ENCODE results near the gene CNPY3.
A peak's percentile ranks its signal among the peaks of the same experiment; 100 is the strongest.

CNPY3 gene

GRCh38 chr6:42963855-42964605 lies 34.8 kb downstream of the CNPY3 start:
- H3K36me3 ChIP-seq, result peaks cover 83% of the 10 kb centered on the region
- H4K20me1 ChIP-seq, result peaks cover 25% of the 10 kb centered on the region
- TF ChIP-seq Cebpa-rat (IDR thresholded peaks at IDR 0.05), result no peak

GRCh38 chr6:42966571-42966970 lies 37.3 kb downstream of the CNPY3 start:
- H3K9ac ChIP-seq, result no peak overlapping the region
- no peak for TF ChIP-seq Cebpa-rat (IDR thresholded peaks at IDR 0.05)
- no peak overlapping the region for H3K4me2 ChIP-seq
- peaks cover 4% of the 10 kb centered on the region; the same call in 1 of the 2 replicates for H3K4me1 ChIP-seq
- peaks cover 93% of the 10 kb centered on the region for H3K36me3 ChIP-seq
- H4K20me1 ChIP-seq, result peaks cover 9% of the 10 kb centered on the region; the same call in 1 of the 2 replicates
- H3K27ac ChIP-seq, result no peak overlapping the region
- H3K27me3 ChIP-seq, result peaks cover 8% of the 10 kb centered on the region; the same call in 1 of the 2 replicates
- H3K4me3 ChIP-seq, result no peak overlapping the region
- no peaks in the 10 kb centered on the region for H3K9me3 ChIP-seq

More at GRCh38 chr6:42963855-42964605, 34.8 kb downstream of the CNPY3 start:
- Histone ChIP-seq H3K4me3 (no peak overlapping the region), H3K4me1 (peaks cover 11% of the 10 kb centered on the region; the same call in 1 of the 2 replicates), H3K9ac (0 out of 2 replicates have a peak overlapping the region, but pooled peaks have one; percentile 14), H3K27ac (no peak overlapping the region), H3K9me3 (no peaks in the 10 kb centered on the region), H3K27me3 (peaks cover 34% of the 10 kb centered on the region), H3K4me2 (no peak overlapping the region)

- TF ChIP-seq Cebpa-rat (IDR thresholded peaks at IDR 0.05), result no peak
- peaks cover 92% of the 10 kb centered on the region for H3K36me3 ChIP-seq
Measured at GRCh38 chr6:42967228-42967627, 37.9 kb downstream of the CNPY3 start.

GRCh38 chr6:42968126-42968701 lies 38.9 kb downstream of the CNPY3 start:
- no peak overlapping the region for H3K4me3 ChIP-seq
- H3K36me3 ChIP-seq, result peaks cover 90% of the 10 kb centered on the region
- H3K4me1 ChIP-seq, result peaks cover 4% of the 10 kb centered on the region; the same call in 1 of the 2 replicates
- H3K27me3 ChIP-seq, result no peaks in the 10 kb centered on the region
- H3K9ac ChIP-seq, result no peak overlapping the region
- no peak overlapping the region for H3K4me2 ChIP-seq
- H3K27ac ChIP-seq, result no peak overlapping the region
- no peak for TF ChIP-seq Cebpa-rat (IDR thresholded peaks at IDR 0.05)
- no peaks in the 10 kb centered on the region for H3K9me3 ChIP-seq
- H4K20me1 ChIP-seq, result no peaks in the 10 kb centered on the region; the same call in 1 of the 2 replicates

More at GRCh38 chr6:42967228-42967627, 37.9 kb downstream of the CNPY3 start:
- Histone ChIP-seq H3K27me3 (peaks cover 2% of the 10 kb centered on the region; the same call in 1 of the 2 replicates), H3K4me3 (no peak overlapping the region), H3K9ac (peak overlapping the region; percentile 43; the same call in 1 of the 2 replicates), H4K20me1 (peaks cover 3% of the 10 kb centered on the region; the same call in 1 of the 2 replicates), H3K4me1 (peaks cover 4% of the 10 kb centered on the region; the same call in 1 of the 2 replicates), H3K9me3 (no peaks in the 10 kb centered on the region), H3K4me2 (no peak overlapping the region), H3K27ac (no peak overlapping the region)

- Histone ChIP-seq H3K9me3 (no peaks in the 10 kb centered on the region), H3K4me1 (peaks cover 4% of the 10 kb centered on the region; the same call in 1 of the 2 replicates), H3K9ac (no peak overlapping the region), H3K36me3 (peaks cover 92% of the 10 kb centered on the region), H4K20me1 (peaks cover 5% of the 10 kb centered on the region; the same call in 1 of the 2 replicates), H3K27me3 (no peaks in the 10 kb centered on the region), H3K27ac (no peak overlapping the region), H3K4me2 (no peak overlapping the region), H3K4me3 (no peak overlapping the region)
- TF ChIP-seq Cebpa-rat (IDR thresholded peaks at IDR 0.05), result no peak
Measured at GRCh38 chr6:42968783-42969182, 39.5 kb downstream of the CNPY3 start.

- H3K4me1 ChIP-seq, result peaks cover 4% of the 10 kb centered on the region; the same call in 1 of the 2 replicates
- peaks cover 9% of the 10 kb centered on the region; the same call in 1 of the 2 replicates for H4K20me1 ChIP-seq
- H3K36me3 ChIP-seq, result peaks cover 90% of the 10 kb centered on the region
- H3K27me3 ChIP-seq, result no peaks in the 10 kb centered on the region
- no peak for TF ChIP-seq Cebpa-rat (IDR thresholded peaks at IDR 0.05)
- no peak overlapping the region for H3K4me2 ChIP-seq
- H3K9ac ChIP-seq, result no peak overlapping the region
- no peak overlapping the region for H3K27ac ChIP-seq
- H3K9me3 ChIP-seq, result no peaks in the 10 kb centered on the region
- H3K4me3 ChIP-seq, result no peak overlapping the region
Measured at GRCh38 chr6:42969431-42969830, 40.2 kb downstream of the CNPY3 start.

- Histone ChIP-seq H3K9ac (no peak overlapping the region), H3K4me1 (peaks cover 4% of the 10 kb centered on the region; the same call in 1 of the 2 replicates), H3K27ac (no peak overlapping the region), H3K36me3 (peaks cover 90% of the 10 kb centered on the region), H3K4me3 (no peak overlapping the region), H3K27me3 (no peaks in the 10 kb centered on the region), H4K20me1 (peaks cover 9% of the 10 kb centered on the region; the same call in 1 of the 2 replicates), H3K9me3 (no peaks in the 10 kb centered on the region), H3K4me2 (no peak overlapping the region)
- TF ChIP-seq Cebpa-rat (IDR thresholded peaks at IDR 0.05), result no peak
Measured at GRCh38 chr6:42969934-42970333, 40.7 kb downstream of the CNPY3 start.

- peaks cover 81% of the 10 kb centered on the region for H3K36me3 ChIP-seq
- peaks cover 9% of the 10 kb centered on the region; the same call in 1 of the 2 replicates for H4K20me1 ChIP-seq
- no peaks in the 10 kb centered on the region for H3K9me3 ChIP-seq
- no peak overlapping the region for H3K4me2 ChIP-seq
- no peaks in the 10 kb centered on the region for H3K27me3 ChIP-seq
- H3K27ac ChIP-seq, result no peak overlapping the region
- no peak overlapping the region for H3K9ac ChIP-seq
- no peak overlapping the region for H3K4me3 ChIP-seq
- TF ChIP-seq Cebpa-rat (IDR thresholded peaks at IDR 0.05), result no peak
- H3K4me1 ChIP-seq, result peaks cover 4% of the 10 kb centered on the region; the same call in 1 of the 2 replicates
Measured at GRCh38 chr6:42970871-42971612, 41.8 kb downstream of the CNPY3 start.

GRCh38 chr6:42971746-42972327 lies 42.6 kb downstream of the CNPY3 start:
- no peak overlapping the region for H3K4me3 ChIP-seq
- peaks cover 73% of the 10 kb centered on the region for H3K36me3 ChIP-seq
- no peak for TF ChIP-seq Cebpa-rat (IDR thresholded peaks at IDR 0.05)
- H3K4me1 ChIP-seq, result peaks cover 11% of the 10 kb centered on the region
- H4K20me1 ChIP-seq, result peaks cover 9% of the 10 kb centered on the region; the same call in 1 of the 2 replicates
- no peak overlapping the region for H3K27ac ChIP-seq
- no peak overlapping the region for H3K9ac ChIP-seq
- H3K4me2 ChIP-seq, result no peak overlapping the region
- no peaks in the 10 kb centered on the region for H3K27me3 ChIP-seq
- H3K9me3 ChIP-seq, result no peaks in the 10 kb centered on the region

All from BLaER1 (cell line).